Measurements from ENCODE around the gene GATA6.
A peak's percentile ranks its signal among the peaks of the same experiment; 100 is the strongest.
"Not testable (repeated sequence)": the region's sequence is repeated elsewhere in the genome, so short reads cannot be mapped to it uniquely, and the experiment has no call there.

The GATA6 gene

GRCh38 chr18:22211657-22212056 lies 42.3 kb downstream of the GATA6 start:
- DNase-seq = no peak

- DNase-seq = no peak
Measured at GRCh38 chr18:22213333-22213973, 44.1 kb downstream of the GATA6 start.

GRCh38 chr18:22214731-22215528 lies 45.5 kb downstream of the GATA6 start:
- no peak for DNase-seq

- DNase-seq = no peak
Measured at GRCh38 chr18:22218835-22219234, 49.4 kb downstream of the GATA6 start.

GRCh38 chr18:22219568-22220355 lies 50.4 kb downstream of the GATA6 start:
- peak; percentile 21 for DNase-seq

- DNase-seq = not testable (repeated sequence)
Measured at GRCh38 chr18:22220585-22220984, 51.2 kb downstream of the GATA6 start.

GRCh38 chr18:22221350-22221749 lies 52.0 kb downstream of the GATA6 start:
- no peak for DNase-seq

GRCh38 chr18:22223254-22223964 lies 54.0 kb downstream of the GATA6 start:
- no peak for DNase-seq

- no peak for DNase-seq
Measured at GRCh38 chr18:22223965-22224322, 54.6 kb downstream of the GATA6 start.

- DNase-seq = no peak
Measured at GRCh38 chr18:22224339-22224738, 55.0 kb downstream of the GATA6 start.

GRCh38 chr18:22226801-22227200 lies 57.4 kb downstream of the GATA6 start:
- no peak for DNase-seq

- DNase-seq = no peak
Measured at GRCh38 chr18:22228976-22229375, 59.6 kb downstream of the GATA6 start.

GRCh38 chr18:22229456-22230124 lies 60.2 kb downstream of the GATA6 start:
- no peak for DNase-seq

GRCh38 chr18:22230471-22230945 lies 61.1 kb downstream of the GATA6 start:
- no peak for DNase-seq

- no peak for DNase-seq
Measured at GRCh38 chr18:22233266-22233665, 63.9 kb downstream of the GATA6 start.

- no peak for DNase-seq
Measured at GRCh38 chr18:22238036-22238435, 68.6 kb downstream of the GATA6 start.

GRCh38 chr18:22238681-22239080 lies 69.3 kb downstream of the GATA6 start:
- no peak for DNase-seq

- DNase-seq = no peak
Measured at GRCh38 chr18:22241921-22242361, 72.6 kb downstream of the GATA6 start.

- DNase-seq = no peak
Measured at GRCh38 chr18:22243513-22243912, 74.1 kb downstream of the GATA6 start.

- no peak for DNase-seq
Measured at GRCh38 chr18:22250026-22250425, 80.6 kb downstream of the GATA6 start.

GRCh38 chr18:22250591-22250996 lies 81.2 kb downstream of the GATA6 start:
- DNase-seq = no peak

All from femur (tissue), 1 donor.